DMS79 treated with DMSO at 0.1 percent for 48 hours (cell line): ENCODE data around the gene CADPS2.
"Not testable (repeated sequence)": the region's sequence is repeated elsewhere in the genome, so short reads cannot be mapped to it uniquely, and the experiment has no call there.

Source experiments
- DNase-seq: peaks from one replicate; lab custom pipeline; 2025; lab: John Stamatoyannopoulos, UW

CADPS2 gene

DNA sequence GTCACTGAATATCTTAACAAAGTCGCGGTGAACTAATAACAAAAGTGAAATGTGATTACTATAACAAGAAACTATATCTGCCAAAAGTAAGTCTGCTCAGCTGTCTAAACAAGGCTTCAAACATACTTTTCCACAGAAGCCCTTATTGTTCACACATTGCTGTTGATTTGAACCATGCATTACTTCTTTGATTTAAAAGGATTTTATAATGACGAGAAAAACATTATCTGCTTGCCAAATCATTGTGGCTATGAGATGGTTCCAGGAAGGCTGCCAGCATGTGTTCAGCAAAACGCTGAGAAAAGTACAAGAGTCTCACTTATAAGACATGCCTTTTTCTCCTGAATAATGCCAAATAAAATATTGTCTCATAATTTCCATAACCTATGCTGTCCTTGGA lies 211.8 kb downstream of the CADPS2 start:
- no peak for DNase-seq

DNA sequence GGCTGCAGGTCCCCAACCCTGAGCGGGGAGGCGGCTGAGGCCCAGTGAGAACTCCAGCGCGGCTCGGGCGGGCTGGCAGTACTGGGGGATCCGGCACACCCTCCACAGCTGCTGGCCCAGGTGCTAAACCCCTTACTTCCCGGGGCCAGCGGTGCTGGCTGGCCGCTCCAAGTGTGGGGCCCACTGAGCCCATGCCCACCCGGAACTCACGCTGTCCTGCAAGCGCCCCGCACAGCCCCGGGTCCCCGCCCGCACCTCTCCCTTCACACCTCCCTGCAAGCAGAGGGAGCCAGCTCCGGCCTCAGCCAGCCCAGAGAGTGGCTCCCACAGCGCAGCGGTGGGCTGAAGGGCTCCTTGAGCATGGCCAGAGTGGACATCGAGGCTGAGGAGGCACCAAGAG lies 212.3 kb downstream of the CADPS2 start:
- DNase-seq: no peak

DNA sequence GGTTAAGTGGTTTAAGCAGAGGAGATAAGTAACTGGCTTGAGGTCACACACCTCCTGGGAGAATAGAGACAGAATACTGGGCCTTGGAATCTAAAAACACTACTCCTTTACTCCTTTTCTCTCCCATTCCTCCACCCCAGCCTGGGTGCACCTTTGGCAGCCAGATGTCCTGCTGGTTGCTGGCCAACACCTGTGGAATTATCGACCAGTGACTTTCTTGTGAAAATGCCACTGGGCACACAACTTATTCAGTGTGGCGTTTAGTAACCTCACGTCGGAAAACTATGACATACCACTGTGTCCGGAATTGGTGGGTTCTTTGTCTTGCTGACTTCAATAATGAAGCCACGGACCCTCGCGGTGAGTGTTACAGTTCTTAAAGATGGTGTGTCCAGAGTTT lies 213.7 kb downstream of the CADPS2 start:
- DNase-seq: no peak

DNA sequence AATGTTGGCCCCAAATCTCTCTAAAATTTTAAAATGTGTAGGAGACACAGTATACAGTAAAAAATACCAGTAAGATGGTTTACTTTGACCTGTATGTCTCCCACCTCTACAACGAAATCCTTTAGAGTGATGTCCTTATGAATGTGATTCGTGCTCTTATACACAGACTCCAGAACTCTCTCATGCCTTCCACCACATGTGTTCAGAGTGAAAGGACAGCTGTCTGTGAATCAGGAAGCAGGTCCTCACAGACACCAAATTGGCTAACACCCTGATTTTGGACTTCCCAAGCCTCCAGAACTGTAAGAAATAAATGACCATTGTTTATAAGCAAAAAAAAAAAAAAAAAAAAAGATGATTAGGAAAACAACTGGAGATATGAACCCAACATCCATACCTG lies 222.5 kb downstream of the CADPS2 start:
- DNase-seq: no peak

DNA sequence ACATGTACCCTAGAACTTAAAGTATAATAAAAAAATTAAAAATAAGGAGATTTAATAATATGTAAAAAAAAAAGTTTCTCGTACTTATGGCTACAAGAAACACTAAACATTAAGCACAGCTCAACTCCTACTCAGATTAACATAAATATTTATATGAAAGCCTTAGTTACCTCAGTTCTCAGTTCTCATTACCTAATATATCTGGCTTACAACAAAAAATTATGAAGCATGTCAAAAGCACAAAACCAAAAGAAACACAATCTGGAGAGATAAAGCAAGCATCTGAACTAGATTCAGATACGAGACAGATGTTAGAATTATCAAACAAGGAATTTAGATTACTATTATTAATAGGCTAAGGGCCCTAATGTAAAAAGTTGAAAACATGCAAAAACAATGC lies 227.4 kb downstream of the CADPS2 start:
- DNase-seq: no peak

DNA sequence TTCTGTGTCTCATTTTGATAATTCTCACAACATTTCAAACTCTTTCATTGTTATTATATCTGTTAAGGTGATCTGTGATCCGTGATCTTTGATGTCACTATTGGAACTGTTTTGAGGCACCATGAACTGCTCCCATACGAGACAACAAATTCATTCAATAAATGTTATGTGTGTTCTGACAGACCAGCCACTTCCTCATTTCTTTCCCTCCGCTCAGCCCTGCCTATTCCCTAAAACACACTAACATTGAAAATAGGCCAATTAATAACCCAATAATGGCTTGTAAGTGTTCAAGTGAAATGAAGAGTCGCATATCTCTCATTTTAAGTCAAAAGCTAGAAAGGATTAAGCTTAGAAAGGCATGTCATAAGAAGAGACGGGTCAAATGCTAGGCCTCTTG lies 232.6 kb downstream of the CADPS2 start:
- DNase-seq: no peak

DNA sequence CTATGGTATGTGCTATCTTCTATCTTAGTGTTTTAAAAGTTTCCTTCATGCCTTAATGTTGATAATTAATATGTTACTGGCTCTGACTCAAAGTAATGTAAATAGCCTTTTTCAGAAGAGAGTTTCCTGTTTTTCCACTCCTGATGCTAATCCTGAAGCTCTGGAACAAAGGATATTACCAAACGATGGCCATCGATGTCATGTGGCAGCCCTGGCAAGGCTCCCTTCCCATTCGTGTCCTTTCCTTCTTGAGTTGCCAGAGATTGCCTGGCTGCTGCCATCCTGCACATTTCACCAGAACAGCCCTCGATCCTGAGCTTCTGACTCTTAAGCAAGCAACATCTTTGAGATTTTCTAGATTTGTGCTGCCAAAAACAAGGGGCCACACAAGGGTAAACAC lies 233.4 kb downstream of the CADPS2 start:
- no peak for DNase-seq

DNA sequence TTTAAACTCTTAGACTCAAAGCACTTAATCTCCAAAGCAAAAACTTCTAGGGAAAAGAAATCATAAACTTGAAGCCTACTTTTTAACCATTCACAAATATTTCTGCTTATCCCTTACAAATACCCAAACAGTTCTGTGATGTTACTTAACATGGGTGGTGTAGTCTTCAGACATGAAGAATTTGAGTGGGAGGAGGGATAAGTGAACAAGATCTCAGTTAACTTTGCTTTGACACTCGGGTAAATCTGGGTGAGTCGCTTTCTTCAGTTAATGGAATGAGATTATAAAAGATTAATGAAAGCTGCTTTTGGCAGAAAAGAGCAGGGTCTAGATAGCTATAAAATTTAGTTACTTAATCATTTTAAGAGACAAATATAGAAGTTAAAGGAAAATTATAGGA lies 234.8 kb downstream of the CADPS2 start:
- no peak for DNase-seq

DNA sequence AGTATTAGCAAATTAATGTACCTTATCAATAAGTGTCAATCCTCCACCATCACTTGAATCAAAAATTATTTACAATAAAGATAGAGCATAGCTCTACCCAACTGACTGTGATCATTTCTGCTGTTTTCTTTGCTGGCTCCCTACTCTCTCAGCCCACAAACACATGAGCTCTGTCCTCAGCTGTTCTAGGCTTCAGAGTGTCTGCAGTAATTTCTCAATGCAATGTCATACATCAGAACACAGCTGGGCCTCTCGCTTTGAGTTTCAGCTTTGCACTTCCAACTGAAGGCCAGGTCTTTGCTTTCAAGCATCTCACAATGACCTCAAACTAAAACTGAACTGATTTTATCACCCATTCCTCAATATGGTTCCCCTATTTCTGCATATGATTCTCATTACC lies 243.0 kb downstream of the CADPS2 start:
- DNase-seq: no peak

DNA sequence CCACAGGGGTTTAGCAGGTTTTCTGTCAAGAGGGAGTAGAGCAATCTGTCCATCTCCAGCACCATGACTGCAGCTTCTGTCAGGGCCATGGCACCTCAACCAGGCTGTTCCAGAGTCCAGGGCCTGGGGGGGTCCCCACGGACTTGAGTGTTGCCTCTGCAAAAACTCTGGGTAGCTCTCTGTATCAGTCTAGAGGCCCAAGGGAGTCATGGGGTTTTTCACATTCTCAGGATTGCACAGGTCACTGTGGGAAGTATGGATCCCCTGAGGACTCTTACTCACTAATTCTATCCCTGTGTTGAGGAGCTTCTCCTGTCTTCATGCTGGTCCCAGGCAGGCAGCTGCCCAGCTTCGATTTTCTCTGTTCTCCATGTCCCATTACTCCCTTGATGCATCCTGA lies 247.8 kb downstream of the CADPS2 start:
- no peak for DNase-seq

DNA sequence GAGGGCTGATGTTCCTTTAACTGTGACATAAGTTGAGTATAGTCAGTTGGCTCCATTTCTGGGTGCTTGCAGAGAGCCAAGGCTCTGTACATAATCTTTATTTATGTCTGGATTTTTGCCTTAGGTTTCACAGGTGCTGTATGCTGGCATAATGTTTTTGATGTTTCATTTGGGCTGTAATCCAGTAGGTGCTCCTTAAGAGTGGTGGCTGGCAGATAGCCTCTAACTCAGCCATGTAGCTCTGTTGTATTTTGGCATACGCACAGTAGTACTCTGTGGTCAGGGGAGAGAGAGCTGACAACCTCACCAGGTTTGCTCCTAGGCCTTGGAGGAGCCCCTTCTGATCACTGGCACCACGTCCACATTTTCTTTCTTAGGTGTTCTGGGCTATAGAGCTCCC lies 248.5 kb downstream of the CADPS2 start:
- DNase-seq: no peak

DNA sequence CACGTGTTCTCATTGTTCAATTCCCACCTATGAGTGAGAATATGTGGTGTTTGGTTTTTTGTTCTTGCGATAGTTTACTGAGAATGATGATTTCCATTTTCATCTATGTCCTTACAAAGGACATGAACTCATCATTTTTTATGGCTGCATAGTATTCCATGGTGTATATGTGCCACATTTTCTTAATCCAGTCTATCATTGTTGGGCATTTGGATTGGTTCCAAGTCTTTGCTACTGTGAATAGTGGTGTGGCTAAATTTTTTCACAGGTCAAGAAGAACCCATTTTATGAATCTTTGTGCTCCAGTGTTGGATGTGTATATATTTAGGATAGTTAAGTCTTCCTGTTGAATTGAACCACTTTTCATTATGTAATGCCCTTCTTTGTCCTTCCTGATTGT lies 250.8 kb downstream of the CADPS2 start:
- DNase-seq: not testable (repeated sequence)

DNA sequence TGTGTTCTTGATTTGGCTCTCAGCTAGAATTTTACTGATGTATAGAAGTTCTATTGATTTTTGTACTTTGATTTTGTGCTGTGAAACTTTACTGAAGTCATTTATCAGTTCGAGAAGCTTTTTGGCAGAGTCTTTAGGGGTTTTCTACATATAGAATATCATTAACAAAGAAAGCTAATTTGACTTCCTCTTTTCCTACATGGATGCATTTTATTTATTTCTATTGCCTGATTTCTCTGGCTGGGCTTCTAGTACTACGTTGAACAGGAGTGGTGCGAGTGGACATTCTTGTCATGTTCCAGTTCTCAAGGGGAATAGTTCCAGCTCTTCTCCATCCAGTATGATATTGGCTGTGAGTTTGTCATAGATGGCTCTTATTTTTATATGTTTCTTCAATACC lies 252.8 kb downstream of the CADPS2 start:
- no peak for DNase-seq

DNA sequence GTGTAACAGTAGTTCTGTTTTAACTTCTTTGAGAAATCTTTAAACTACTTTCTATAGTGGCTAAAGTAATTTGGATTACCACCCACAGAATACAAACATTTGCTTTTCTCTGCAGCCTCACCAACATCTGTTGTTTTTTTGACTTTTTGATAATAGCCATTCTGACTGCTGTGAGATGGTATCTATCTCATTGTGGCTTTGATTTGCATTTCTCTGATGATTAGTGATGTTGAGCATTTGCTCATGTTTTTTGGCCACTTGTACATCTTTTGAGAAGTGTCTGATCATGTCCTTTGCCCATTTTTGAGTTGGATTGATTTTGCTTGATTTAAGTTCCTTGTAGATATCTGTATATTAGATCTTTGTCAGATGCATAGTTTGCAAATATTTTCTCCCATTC lies 254.0 kb downstream of the CADPS2 start:
- DNase-seq: no peak

DNA sequence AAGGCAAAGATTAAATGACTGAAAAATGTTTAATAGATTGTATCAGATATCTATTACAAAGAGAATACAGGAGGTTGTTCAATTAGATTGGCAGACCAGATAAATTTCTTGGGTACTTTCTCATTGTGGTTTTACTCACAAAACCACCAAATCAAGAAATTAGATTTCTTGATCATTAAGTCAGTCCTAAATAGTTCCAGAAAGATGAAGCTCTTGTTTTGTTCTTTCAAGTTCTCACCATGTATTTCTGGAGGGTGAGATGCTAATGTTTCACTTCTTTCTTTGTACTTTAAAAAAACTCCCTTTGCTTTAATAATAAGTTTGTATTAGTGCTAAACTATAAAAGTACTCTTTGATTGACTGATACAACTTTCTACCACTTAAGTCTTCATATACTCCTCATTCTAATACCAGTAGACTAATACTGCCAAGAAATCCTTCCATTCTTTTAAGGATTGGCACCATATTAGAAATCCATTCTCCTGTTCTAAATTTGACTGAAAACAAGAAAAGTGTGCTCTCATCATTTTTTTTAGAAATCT lies 256.8 kb downstream of the CADPS2 start:
- no peak for DNase-seq

DNA sequence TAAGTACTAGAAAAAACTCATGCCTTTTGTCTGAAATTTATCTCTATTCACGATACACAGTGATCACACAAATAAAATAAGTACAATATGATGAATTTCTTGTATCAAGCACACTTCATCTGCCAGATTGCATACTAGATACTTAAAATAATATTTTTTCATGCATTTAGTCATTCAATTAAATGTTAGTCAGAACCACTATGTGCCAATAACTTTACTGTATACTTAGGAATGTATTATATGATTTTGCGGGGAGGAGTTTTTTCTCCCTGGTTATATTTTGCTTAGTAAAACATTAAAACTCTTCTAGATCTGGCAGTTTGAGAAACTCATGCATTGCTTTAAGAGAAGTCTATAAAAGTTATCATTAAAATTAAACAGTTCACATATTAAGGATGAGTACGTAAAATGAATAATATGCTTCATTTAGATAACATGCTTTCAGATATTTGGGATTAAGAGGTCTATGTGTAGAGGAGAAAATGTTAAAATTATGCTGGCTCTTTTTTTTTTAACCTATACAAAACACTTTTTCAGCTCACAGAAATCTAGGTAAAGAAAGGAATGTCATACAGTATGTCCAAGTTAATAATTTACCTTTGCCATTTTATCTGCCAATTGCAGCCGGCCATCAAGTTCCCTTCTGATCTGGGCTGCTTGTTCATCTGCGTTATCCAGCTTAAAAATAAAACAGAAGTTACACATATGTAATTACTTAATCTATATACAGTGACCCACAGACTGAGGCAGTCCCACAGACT lies 257.4 kb downstream of the CADPS2 start:
- DNase-seq: no peak

DNA sequence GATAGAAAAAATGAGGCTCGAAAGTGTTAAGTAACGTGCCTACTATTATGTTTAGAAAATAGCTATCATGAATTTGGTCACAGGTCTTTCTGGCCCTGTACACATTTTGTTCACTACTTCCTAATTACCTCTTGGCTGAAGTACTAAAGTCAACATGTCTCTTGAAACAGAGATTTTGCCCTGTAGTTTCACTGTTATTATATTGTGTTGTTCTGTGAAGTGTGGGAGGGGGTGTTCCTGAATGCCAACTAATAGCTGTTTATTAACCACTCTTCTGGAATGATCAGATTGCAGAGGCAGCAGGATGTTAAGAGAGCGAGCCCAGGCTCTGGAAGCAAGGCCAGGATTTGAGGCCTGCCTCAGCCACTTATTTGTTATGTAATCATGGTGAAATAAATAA lies 259.5 kb downstream of the CADPS2 start:
- DNase-seq: no peak

DNA sequence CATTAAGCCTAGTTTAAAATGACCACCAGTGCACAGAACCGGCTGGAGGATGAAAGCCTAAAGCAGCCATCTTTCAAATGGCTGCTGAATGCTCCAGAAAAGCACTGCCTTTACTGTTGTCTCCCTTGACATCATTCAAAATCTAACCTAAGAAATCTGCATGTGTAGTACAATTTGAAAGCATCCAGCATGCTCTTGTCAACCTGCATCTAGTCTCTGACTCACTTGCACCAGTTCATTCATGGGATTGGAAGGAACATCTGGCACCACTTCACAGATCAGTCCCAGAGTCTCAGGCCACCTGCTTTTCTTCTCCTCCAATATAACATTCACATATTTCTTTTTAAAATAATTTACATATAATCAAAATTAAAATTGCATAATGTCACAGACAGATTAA lies 263.6 kb downstream of the CADPS2 start:
- no peak for DNase-seq

DNA sequence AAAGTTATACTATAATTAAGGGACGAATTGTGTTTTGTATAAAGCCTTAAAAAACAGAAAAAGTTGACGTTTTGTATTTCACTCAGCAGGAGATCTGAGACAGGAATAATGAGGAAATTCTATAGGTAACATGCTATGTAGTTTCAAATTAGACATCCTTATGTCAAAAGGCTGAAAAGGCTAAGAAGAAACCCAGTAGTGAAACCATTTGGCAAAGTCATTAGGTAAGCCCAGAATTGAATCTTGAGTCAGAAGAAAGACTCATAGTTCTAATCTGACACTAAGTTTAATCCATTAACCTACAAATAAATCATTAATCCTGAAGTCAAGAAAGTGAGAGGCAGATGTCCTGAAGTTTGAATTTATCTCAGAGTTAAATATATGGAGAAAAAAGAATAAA lies 266.6 kb downstream of the CADPS2 start:
- DNase-seq: no peak

DNA sequence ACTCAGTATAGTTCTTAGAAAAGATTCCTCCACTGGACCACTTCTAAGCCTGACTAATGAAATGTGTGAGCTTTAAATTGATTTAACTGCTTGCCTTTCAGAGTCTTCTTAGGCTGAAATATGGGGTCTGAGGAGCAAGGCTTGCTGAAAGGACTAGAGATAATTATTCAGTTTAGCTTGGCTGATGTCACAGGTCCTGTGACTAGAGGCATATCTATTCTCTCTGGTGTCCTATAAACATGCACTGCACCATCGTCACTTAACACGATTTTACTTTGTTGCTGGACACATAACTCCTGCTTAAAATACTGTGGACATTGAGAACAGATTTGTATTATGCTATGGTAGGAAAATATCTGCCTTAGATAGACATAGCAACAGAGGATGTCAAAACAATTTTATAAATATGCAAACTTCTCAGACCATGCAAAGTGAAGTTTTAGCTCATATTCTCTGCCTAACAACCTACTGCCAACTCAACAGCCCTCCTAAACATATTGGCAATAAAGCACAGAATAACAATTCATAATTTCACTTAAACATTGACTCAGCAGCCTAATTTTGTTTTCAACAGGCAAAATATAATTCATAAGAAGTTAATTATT lies 267.6 kb downstream of the CADPS2 start:
- no peak for DNase-seq

DNA sequence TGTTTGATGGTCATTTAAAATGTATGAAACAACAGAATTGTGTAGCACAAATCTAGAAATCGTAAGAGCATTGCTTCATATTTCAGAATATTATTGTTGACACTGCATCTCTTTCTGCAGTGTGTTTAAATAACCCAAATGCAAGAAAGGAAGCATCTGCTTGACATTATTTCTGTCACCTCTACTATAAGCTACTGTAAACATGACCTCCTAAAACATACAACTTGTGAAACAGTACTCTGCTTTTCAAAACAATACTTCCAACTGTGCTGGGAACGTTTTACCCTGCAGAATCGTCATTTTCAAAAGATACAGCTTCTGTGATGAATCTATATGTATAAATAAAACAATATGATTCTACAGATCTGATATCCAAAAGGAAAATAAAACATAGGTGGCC lies 269.3 kb downstream of the CADPS2 start:
- DNase-seq: no peak

DNA sequence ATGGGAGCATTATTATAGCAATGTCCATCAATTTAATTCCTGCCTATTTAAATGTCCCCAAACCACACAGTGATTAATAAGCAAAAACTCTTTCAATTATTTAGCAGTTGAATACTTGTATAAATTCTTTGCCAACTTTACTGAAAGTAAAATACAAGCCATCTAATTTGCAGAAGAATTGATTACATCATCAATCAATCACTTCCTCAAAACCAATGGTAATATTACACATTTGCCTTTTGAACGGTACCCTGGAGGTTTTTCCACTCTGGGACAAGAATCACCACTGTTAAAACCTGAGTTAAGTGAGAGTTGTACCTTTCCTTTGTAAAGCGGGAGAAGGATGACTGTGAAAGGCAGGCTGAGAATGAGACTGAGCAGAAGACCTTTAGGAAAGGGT lies 280.3 kb downstream of the CADPS2 start:
- no peak for DNase-seq

DNA sequence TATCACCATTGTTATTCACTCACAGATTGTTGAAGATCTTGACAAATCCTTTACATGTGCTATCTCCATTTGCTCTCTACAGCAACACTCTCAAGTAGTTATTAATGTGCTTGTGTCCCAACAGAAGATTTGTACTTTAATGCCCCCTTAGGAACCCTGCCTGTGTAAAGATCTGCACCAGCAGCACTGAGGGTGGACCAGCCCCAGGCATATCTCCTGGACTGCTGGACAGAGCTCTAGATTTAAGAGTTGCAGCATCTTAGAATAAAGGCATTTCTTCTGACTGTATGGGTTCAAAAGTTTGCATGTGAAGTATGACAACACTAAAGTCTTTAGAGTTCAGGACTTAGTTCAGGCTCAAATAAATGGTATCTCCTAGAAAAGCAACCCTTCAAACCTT lies 282.0 kb downstream of the CADPS2 start:
- no peak for DNase-seq

DNA sequence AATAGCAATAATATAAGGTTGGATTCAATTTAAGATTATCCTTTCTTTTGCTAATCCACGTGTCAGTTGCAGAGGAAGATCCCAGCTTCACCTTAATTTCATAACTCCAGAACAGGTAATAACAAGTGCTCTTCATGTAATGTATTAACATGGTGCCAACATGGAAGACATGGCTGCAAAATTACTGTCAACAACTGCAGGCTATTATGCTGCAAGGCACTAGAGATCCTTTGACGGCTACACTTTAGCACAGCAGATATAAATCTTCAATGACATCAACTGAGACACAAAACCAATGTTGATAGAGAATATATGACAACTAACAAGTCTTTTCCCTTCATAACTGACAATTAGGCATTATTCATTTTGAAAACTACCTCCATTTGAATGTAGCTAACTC lies 283.5 kb downstream of the CADPS2 start:
- no peak for DNase-seq
